VCaP (cell line): Measurements from ENCODE around the gene SEC14L3.
A peak's percentile ranks its signal among the peaks of the same experiment; 100 is the strongest.

Experiments
- H3K27ac ChIP-seq: fragments of 450-650 bp; 2 replicates; pipeline ENCODE4 v1.5.1; 2017
- TF ChIP-seq, protein P1 (sequence below): fragments of 450-650 bp; conservative IDR thresholded peaks from 2 replicates; pipeline ENCODE4 v1.5.1; 2017; ENCODE audit warnings: mild to moderate bottlenecking, moderate library complexity

Gene SEC14L3

DNA sequence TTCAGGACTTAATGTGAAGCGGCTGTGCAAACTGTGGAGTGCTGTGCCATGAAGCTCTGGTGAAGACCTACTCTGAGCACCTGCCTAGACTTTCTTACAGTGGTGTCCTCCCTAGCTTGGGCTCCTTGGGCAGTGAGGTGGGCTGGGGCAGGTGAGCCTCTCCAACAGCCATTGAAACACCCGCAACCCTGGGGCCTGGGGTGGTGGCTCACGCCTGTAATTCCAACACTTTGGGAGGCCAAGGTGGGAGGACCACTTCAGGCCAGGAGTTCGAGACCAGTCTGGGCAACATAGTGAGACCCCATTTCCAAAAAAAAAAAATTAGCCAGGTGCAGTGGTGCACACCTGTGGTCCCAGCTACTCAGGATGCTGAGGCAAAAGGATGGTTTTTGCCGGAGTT, 14.3 kb upstream of the SEC14L3 start:
- TF ChIP-seq, protein P1, sequence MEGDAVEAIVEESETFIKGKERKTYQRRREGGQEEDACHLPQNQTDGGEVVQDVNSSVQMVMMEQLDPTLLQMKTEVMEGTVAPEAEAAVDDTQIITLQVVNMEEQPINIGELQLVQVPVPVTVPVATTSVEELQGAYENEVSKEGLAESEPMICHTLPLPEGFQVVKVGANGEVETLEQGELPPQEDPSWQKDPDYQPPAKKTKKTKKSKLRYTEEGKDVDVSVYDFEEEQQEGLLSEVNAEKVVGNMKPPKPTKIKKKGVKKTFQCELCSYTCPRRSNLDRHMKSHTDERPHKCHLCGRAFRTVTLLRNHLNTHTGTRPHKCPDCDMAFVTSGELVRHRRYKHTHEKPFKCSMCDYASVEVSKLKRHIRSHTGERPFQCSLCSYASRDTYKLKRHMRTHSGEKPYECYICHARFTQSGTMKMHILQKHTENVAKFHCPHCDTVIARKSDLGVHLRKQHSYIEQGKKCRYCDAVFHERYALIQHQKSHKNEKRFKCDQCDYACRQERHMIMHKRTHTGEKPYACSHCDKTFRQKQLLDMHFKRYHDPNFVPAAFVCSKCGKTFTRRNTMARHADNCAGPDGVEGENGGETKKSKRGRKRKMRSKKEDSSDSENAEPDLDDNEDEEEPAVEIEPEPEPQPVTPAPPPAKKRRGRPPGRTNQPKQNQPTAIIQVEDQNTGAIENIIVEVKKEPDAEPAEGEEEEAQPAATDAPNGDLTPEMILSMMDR: no peak
- H3K27ac ChIP-seq: peak overlapping the region; percentile 88

DNA sequence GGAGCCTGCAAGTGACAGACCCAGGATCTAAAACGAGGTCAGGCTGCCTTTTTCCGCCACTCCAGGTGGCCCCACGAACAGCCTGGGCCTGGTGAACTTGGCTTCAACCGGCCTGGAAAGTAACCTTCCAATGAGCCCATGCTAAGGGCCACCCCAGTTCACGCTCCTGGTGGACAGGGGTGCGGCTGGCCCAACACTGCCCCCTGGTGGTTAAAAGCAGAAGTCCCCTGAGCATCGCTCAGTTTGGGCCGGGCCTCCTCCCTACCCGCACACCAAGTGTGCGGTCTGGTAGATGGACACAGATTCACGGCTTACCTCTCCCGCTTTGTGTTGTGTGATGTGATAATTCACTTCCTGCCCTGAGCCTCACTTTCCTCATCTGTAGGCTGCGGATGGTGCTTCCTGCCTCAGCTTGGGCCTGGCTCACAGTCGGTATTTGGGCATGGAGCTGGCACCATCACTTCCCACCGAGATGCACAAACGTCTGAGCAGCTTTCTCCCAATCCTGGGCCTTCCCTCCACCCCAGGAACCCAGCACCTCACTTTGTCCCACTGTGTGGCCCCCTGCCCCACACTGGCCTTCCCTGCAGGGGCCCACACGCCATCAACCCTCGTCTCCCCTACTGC, 13.7 kb upstream of the SEC14L3 start:
- TF ChIP-seq, protein P1: peak; percentile 84
- peak overlapping the region; percentile 88 for H3K27ac ChIP-seq

- TF ChIP-seq, protein P1: no peak
- H3K27ac ChIP-seq: no peak overlapping the region
Measured at GRCh38 chr22:30483169-30483568, 11.4 kb upstream of the SEC14L3 start.

DNA sequence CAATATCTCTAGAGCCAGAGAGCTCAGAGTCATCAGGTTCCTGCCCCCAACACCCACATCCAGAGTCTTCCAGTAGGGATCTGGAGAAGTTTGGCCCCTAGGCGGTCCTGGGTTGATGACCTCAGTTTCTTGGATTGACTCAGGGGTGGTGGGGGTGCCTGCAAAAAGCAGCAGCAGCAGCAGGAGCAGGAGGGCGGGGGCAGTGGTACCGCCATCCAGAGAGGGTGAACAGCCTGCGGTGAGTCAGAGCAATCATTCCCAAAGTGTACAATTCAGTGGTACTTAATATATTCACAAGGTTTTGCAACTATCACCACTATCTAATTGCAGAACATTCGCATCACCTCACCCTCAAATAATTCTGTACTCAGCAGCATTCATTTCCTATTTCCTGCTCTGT, 9.9 kb upstream of the SEC14L3 start:
- TF ChIP-seq, protein P1: no peak
- no peak overlapping the region for H3K27ac ChIP-seq

DNA sequence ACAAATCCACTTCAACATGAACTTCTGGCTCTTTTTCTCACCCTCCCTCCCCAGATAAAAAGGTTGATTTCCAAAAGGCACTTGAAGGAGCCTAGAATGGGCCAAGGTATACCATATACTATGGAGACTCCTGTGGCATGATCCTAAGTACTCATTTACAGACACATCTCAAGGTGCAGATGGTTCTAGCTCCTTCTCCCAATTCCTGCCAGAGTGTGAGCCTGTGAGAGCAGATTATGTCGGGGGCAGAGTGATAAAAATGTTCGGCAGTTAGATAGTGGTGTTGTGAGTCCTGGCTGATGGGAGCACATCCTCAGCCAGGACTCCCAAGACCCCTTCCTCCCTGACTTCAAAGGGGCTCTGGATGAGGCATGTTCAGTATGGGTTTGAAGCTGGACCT, 8.2 kb upstream of the SEC14L3 start:
- no peak overlapping the region for H3K27ac ChIP-seq
- TF ChIP-seq, protein P1: no peak

DNA sequence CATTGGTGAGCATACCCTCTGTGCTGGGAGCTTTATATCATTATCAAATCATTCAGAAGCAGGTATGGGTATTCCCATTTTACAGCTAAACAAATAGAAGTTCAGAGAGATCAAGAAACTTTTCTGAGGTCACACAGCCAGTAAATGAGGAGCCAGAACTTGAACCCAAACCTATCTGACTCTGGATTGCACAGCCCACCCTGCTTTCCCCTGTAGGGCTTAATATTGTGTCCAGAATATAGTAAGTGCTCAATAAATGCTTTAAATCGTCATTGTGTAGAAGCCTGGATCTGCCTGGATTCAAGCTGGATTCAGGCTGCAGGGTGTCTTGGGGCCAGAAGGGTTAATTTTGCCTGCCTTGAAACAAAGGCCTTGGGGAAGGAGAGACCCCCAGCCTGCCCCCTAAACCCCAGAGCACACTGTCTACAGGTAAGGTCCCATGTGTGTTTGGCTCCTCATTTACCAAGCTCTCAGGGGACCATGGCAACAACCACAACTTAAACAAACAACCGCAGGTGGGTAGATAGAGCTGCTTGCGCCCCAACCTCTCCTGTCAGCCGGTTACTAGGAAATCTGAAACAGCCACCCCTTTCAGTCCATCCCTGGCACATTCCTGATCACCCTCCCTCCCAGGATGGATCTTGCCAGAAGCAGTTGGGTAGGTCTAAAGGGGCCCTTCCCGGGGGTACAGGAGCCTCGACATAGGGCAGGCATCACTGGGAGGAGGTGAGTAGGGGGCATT, 3.0 kb upstream of the SEC14L3 start:
- TF ChIP-seq, protein P1: no peak
- H3K27ac ChIP-seq: no peak overlapping the region

- TF ChIP-seq, protein P1: no peak
- H3K27ac ChIP-seq: no peak overlapping the region
Measured at GRCh38 chr22:30474121-30474520, 2.3 kb upstream of the SEC14L3 start.
